HG03460 (cell line): ENCODE data around the gene MUC20.
"Not testable (repeated sequence)": the region's sequence is repeated elsewhere in the genome, so short reads cannot be mapped to it uniquely, and the experiment has no call there.

Source experiments
- ATAC-seq: cut with Tn5 transposase; IDR thresholded peaks from one replicate; pipeline ENCODE4 v1.9.1; 2021; ENCODE audit not compliant: unreplicated experiment

MUC20 gene

DNA sequence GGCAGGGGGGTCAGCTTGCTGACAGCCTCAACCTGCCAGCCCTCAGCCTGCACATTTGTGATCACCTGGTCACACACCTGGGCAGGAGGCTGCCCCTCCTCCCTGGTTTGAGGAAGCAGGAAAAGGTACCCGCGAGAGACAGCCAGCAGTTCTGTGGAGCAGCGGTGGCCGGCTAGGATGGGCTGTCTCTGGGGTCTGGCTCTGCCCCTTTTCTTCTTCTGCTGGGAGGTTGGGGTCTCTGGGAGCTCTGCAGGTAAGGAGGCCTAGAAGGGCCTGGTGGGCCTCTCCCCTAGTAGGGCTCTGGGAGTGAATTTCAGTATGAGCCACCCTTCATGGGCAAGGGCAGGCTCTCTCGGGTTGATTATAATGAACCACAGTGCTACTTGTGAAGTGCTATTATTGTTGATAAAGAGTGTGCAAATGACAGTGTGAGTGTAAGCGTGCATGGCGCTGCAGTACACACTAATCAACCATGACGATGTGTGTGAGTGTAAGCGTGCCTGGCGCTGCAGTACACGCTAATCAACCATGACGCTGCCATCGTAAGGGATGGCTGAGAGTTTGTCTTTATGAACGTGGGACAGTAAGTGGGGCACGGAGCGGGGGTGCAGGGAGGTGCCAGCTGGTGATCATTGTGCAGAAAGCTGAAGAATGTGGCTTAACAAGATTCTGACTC lies at the start of gene MUC20:
MUC20 (plus strand) TSS at position 148 of the 676 bp plus-strand sequence; CDS start at position 178, 30 bp downstream.
- ATAC-seq: not testable (repeated sequence)

DNA sequence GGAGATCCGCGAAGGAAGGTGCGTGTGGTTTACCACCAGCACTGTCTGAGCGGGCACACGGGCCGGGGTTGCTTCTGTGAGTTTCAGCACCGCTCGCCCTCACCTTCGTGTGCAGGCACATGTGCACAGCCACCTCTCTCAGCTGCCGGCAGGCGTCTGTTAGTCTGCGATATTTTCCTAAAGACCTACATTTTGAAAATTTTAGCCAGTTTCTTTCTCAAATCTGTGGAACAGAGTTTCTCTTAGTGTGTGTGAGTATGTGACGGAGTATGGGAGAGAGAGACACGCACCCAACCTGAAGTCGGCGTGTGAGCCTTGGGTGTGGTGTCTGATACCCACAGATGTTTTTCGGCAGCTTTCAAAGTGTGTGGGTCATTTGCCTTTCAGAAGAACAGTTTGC lies 49.5 kb upstream of the MUC20 start:
- ATAC-seq: not testable (repeated sequence)

DNA sequence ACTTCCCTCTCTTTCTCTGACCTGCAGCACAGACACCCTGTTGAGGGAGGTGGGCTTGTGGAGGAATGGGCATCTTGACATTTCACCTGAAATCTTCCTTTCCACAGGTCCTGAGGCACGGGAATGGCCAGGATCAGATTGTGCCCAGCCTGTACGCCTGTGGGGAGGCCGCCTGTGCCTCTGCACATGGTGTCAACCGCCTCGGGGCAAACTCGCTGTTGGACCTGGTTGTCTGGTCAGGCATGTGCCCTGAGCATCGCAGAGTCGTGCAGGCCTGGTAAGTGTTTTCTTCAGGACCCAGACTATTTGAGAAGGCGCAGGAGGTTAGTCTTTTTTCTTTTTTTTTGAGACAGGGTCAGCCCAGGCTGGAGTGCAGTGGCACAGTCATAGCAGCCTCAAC lies 47.1 kb upstream of the MUC20 start:
- not testable (repeated sequence) for ATAC-seq

DNA sequence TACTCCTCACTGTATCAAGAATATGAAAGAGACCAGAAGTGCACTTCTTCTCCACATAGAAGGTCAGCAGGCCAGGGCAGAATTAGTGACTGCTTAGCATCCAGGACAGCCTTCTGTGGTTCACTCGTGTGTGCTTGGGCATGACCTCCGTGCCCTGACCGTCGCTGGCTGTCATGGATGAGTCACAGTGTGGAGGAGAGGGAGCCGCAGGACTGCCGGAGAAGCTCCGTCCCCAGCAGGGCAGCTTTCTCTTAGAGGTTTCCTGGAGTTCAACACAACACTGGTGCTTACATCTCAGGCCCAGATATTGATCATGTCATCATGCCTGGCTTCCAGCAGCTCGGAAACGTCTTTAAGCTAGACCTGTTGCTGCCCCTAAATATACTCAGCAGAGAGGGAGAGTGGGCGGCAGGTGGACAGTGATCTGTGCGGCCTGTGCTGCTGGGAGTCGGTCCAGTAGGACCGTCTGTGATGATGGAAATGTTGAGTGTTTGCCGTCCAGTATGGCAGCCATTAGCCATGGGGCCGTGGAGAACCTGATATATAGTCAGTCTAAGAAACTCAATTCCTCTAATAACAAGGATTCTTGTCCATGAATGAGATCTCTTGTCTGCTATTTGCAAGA lies 42.3 kb upstream of the MUC20 start:
- not testable (repeated sequence) for ATAC-seq

- ATAC-seq: not testable (repeated sequence)
Observed at GRCh38 chr3:195680690-195681089, 40.1 kb upstream of the MUC20 start.

- not testable (repeated sequence) for ATAC-seq
Observed at GRCh38 chr3:195681458-195682103, 39.2 kb upstream of the MUC20 start.

- not testable (repeated sequence) for ATAC-seq
Observed at GRCh38 chr3:195682104-195682742, 38.6 kb upstream of the MUC20 start.

- not testable (repeated sequence) for ATAC-seq
Observed at GRCh38 chr3:195683722-195684526, 36.9 kb upstream of the MUC20 start.

GRCh38 chr3:195684527-195685257 lies 36.1 kb upstream of the MUC20 start:
- not testable (repeated sequence) for ATAC-seq

DNA sequence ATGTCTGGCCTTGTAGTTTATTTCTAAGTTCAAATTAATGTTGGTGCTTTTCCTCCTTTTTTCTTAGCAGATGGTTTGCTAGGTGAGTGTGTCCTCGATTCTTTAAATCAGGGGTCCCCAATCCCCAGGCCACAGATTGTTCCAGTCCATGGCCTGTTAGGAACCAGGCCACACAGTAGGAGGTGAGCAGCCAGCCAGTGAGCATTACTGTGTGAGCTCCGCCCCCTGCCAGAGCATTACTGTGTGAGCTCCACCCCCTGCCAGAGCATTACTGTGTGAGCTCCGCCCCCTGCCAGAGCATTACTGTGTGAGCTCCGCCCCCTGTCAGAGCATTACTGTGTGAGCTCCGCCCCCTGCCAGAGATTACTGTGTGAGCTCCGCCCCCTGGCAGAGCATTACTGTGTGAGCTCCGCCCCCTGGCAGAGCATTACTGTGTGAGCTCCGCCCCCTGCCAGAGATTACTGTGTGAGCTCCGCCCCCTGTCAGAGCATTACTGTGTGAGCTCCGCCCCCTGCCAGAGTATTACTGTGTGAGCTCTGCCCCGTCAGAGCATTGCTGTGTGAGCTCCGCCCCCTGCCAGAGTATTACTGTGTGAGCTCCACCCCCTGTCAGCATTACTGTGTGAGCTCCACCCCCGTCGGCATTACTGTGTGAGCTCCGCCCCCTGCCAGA lies 34.1 kb upstream of the MUC20 start:
- not testable (repeated sequence) for ATAC-seq

DNA sequence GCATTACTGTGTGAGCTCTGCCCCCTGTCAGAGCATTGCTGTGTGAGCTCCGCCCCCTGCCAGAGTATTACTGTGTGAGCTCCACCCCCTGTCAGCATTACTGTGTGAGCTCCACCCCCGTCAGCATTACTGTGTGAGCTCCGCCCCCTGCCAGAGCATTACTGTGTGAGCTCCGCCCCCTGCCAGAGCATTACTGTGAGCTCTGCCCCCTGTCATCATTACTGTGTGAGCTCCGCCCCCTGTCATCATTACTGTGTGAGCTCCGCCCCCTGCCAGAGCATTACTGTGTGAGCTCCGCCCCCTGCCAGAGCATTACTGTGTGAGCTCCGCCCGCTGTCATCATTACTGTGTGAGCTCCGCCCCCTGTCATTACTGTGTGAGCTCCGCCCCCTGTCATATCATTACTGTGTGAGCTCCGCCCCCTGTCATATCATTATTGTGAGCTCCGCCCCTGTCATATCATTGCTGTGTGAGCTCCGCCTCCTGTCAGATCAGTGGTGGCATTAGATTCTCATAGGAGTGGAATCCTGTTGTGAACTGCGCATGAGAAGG lies 33.5 kb upstream of the MUC20 start:
- ATAC-seq: not testable (repeated sequence)

DNA sequence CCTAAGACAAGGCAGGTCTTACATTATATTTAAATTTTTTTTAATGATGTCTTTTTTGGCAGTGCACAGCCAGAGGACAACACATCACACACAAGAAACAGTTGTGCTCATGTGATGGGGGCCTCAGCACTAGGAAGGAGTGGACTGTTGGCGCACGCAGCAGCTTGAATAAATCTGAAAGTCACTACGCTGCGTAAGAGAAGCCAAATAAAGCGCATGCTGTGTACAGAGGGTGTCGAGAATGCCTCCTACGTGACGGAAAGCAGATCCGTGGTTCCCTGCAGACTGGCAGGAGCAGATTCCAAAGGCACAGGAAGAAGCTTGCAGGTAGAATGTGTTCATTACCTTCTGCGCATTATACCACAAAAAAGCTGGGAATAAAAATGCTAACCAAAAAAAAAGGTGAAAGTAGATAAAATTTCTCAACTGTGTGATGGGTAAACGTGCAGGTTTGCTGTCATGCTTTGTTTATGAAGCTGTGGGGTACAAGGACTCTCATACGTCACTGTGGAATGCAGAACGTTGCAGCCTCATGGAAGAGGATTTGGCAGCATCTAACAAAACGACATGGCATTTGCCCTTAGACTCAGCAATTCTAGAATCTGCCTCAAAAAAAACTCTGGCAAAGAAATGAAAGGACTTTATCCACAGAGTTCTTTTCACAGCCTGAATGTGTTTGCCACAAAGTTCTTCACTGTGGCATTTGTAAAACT lies 32.2 kb upstream of the MUC20 start:
- ATAC-seq: not testable (repeated sequence)

DNA sequence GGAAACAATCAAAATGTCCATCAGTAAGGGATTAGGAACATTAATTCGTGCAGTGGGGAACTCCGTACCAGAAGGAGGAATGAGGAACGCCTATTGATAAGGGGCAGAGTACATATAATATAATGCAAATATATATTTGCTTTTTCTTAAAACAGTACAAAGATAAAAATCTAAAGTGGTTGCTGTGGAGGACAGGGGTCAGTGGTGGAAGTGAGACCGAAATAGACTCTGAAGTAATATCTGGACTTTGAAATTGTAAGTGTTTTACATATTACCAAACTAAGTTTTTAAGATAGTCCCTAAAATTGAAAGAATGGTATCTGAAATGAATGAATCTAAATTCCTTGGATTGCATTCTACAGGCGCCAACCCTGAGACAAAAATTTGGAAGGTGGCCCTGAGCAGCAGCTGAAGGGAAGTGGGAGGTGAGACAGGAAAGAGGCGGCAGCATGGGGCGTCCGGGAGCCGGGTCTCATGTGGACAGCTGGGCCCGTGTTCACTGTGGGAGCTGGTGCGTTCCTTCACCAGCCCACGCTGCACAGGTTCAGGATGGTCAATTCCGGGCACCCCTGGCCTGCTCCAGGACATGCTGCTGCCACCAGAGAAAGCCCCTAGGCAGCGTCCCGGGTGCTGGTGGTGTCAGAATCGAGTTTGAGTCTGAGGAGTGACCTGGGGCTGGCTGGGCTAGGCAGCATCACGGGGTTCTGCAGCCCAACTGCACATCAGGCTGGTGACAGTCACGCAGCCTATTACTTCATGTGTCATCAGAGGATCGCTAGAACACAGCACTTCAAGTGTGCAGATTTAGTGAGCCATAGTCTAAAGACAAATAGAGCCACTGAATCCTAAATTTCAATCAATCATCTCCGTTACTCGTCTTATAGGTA lies 31.4 kb upstream of the MUC20 start:
- ATAC-seq: not testable (repeated sequence)

DNA sequence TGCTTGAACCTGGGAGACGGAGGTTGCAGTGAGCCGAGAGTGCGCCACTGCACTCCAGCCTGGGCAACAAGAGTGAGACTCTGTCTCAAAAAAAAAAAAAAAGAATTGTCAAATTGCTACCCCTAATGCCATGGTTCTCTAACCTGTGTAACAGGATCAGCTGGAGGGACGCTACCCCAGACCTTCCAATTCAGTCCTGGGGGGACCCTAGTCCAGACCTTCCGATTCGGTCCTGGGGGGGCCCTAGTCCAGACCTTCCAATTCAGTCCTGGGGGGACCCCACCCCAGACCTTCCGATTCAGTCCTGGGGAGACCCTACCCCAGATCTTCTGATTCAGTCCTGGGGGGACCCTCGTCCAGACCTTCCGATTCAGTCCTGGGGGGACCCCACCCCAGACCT lies 29.8 kb upstream of the MUC20 start:
- ATAC-seq: no peak

DNA sequence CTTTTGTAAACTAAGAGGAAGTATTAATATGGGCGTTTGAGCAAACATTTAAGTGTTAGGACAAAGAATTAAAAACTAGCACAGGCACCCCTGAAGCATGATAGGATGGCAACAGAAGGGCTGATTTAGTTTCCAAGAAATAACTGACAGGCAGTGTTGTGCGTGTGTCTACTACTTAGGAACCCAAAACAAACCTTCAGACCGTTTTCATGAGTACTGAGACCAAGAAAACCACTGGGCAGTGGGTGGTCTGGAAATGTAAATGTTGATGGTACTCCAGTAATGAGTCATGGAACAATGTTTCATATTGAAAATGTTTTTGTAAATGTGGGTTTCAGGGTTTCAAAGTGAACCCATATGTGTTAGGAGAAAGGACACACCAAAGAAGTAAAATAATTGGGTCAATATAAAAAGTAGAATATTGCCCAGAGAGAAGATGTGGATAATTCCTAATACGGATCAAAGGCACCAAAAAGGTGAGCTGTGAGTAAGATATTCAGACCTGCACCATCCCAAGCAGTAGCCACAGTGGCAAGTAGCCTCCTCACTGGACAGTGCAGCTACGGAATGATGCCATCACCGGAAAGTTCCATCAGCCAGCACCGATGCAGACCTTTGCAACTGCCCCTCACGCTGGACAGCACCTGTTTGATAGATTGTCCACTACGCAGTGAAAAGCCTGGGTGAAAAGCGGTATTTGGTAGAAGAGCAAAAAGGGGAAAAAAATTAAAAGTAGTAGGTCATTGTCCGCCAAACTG lies 29.0 kb upstream of the MUC20 start:
- not testable (repeated sequence) for ATAC-seq

- ATAC-seq: no peak
Observed at GRCh38 chr3:195692354-195692685, 28.5 kb upstream of the MUC20 start.
